ENCODE data around the gene DCDC2C. TPM values are rescaled to one million over a fixed set of nuclear protein-coding genes. Genes with fewer than 3 reads are reported as not detected.

Gene DCDC2C
- total RNA-seq, 1 experiment from 2014 or later = 0.43 TPM

- H3K9me3 ChIP-seq (ENCODE audit: low read depth, low read length, poor library complexity, severe bottlenecking) = no peaks in the 10 kb centered on the region
- intact Hi-C loops (cut with micrococcal nuclease; ENCODE audit: unreplicated experiment) = no loop called here
- H3K4me3 ChIP-seq (ENCODE audit: low read depth, low read length, poor library complexity, severe bottlenecking) = no peak overlapping the region
- TF ChIP-seq CTCF (conservative IDR thresholded peaks at IDR 0.05; ENCODE audit: low read depth, low read length) (no peak), EZH2 (IDR thresholded peaks at IDR 0.05; ENCODE audit: borderline replicate concordance, low read depth, low read length, poor library complexity, severe bottlenecking) (no peak)
- H3K36me3 ChIP-seq (ENCODE audit: insufficient read depth, low read length, poor library complexity, severe bottlenecking) = no peaks in the 10 kb centered on the region
- POLR2A ChIA-PET (ENCODE audit: low non-redundant PET) = no interaction called here
- no TSS peak for BruUV-seq (replicated peaks)
- CTCF ChIA-PET = no interaction called here
- no peak overlapping the region for H3K27ac ChIP-seq (ENCODE audit: low read depth, low read length, poor library complexity, severe bottlenecking)
- no peaks in the 10 kb centered on the region for H3K4me1 ChIP-seq (ENCODE audit: insufficient read depth, low read length, poor library complexity, severe bottlenecking)
- H3K27me3 ChIP-seq (replicated peaks; ENCODE audit: insufficient read depth, low read depth, low read length, poor library complexity) = no peaks in the 10 kb centered on the region
- DNase-seq (ENCODE audit: low spot score) = no peak
Observed at GRCh38 chr2:3669656-3670055, 33.7 kb upstream of the DCDC2C start.

- H3K9me3 ChIP-seq (ENCODE audit: low read depth, low read length, poor library complexity, severe bottlenecking) = no peaks in the 10 kb centered on the region
- H3K36me3 ChIP-seq (ENCODE audit: insufficient read depth, low read length, poor library complexity, severe bottlenecking) = no peaks in the 10 kb centered on the region
- no TSS peak for BruUV-seq (replicated peaks)
- no peak overlapping the region for H3K27ac ChIP-seq (ENCODE audit: low read depth, low read length, poor library complexity, severe bottlenecking)
- no peaks in the 10 kb centered on the region for H3K4me1 ChIP-seq (ENCODE audit: insufficient read depth, low read length, poor library complexity, severe bottlenecking)
- H3K4me3 ChIP-seq (ENCODE audit: low read depth, low read length, poor library complexity, severe bottlenecking) = no peak overlapping the region
- no peaks in the 10 kb centered on the region for H3K27me3 ChIP-seq (replicated peaks; ENCODE audit: insufficient read depth, low read depth, low read length, poor library complexity)
- intact Hi-C loops (cut with micrococcal nuclease; ENCODE audit: unreplicated experiment) = no loop called here
- TF ChIP-seq CTCF (conservative IDR thresholded peaks at IDR 0.05; ENCODE audit: low read depth, low read length) = no peak
- TF ChIP-seq EZH2 (IDR thresholded peaks at IDR 0.05; ENCODE audit: borderline replicate concordance, low read depth, low read length, poor library complexity, severe bottlenecking) = no peak
- ChIA-PET CTCF (no interaction called here), POLR2A (ENCODE audit: low non-redundant PET) (no interaction called here)
- DNase-seq (ENCODE audit: low spot score) = no peak
Observed at GRCh38 chr2:3670376-3670775, 33.0 kb upstream of the DCDC2C start.

GRCh38 chr2:3670941-3671340 is 32.4 kb upstream of the DCDC2C start:
- no peak overlapping the region for H3K4me3 ChIP-seq (ENCODE audit: low read depth, low read length, poor library complexity, severe bottlenecking)
- CTCF ChIA-PET = no interaction called here
- POLR2A ChIA-PET (ENCODE audit: low non-redundant PET) = no interaction called here
- H3K4me1 ChIP-seq (ENCODE audit: insufficient read depth, low read length, poor library complexity, severe bottlenecking) = no peaks in the 10 kb centered on the region
- intact Hi-C loops (cut with micrococcal nuclease; ENCODE audit: unreplicated experiment) = no loop called here
- no peaks in the 10 kb centered on the region for H3K9me3 ChIP-seq (ENCODE audit: low read depth, low read length, poor library complexity, severe bottlenecking)
- no peak for TF ChIP-seq CTCF (conservative IDR thresholded peaks at IDR 0.05; ENCODE audit: low read depth, low read length)
- no peak for TF ChIP-seq EZH2 (IDR thresholded peaks at IDR 0.05; ENCODE audit: borderline replicate concordance, low read depth, low read length, poor library complexity, severe bottlenecking)
- H3K27ac ChIP-seq (ENCODE audit: low read depth, low read length, poor library complexity, severe bottlenecking) = no peak overlapping the region
- H3K36me3 ChIP-seq (ENCODE audit: insufficient read depth, low read length, poor library complexity, severe bottlenecking) = no peaks in the 10 kb centered on the region
- H3K27me3 ChIP-seq (replicated peaks; ENCODE audit: insufficient read depth, low read depth, low read length, poor library complexity) = no peaks in the 10 kb centered on the region
- DNase-seq (ENCODE audit: low spot score) = no peak
- BruUV-seq (replicated peaks) = no TSS peak

All from A673 (cell line).